AG09309 (cell line): Measurements from ENCODE around the gene SLC30A7.

ENCODE experiments used
- DNase-seq: peaks from one replicate; pipeline ENCODE4 v3.0.0-alpha.2; 2010; ENCODE audit warnings: low read depth
- H3K4me3 ChIP-seq: 2 replicates; pipeline ENCODE4 v1.5.1; 2011; ENCODE audit warnings: mild to moderate bottlenecking, low read depth, low read length, moderate library complexity; ENCODE audit not compliant: control insufficient read depth
- TF ChIP-seq, protein P1 (sequence below): IDR thresholded peaks from 2 replicates; pipeline ENCODE4 v1.5.1; 2011; ENCODE audit warnings: mild to moderate bottlenecking, low read depth, low read length, inconsistent platforms; ENCODE audit not compliant: insufficient read depth, control insufficient read depth; ENCODE audit errors: missing control alignments

Gene SLC30A7

DNA sequence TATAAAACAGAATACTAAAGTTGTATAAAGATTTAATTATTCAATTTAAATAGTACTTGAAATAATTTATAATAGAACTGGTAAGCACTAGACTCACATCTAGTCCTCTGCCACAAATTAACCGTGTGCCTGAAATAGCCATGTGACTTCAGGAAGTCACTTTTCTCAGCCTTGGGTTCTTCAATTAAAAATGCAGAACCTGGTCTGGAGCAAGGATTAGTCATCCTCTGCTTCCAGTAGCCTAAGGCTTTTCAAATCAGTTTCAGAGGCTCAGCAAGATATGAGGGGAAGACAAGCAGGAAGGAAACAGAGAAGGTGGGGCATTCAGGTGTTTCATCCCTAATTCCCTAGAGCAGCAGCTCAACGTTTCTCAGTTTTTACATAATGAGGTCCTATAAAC lies 106.7 kb downstream of the SLC30A7 start:
- TF ChIP-seq, protein P1, sequence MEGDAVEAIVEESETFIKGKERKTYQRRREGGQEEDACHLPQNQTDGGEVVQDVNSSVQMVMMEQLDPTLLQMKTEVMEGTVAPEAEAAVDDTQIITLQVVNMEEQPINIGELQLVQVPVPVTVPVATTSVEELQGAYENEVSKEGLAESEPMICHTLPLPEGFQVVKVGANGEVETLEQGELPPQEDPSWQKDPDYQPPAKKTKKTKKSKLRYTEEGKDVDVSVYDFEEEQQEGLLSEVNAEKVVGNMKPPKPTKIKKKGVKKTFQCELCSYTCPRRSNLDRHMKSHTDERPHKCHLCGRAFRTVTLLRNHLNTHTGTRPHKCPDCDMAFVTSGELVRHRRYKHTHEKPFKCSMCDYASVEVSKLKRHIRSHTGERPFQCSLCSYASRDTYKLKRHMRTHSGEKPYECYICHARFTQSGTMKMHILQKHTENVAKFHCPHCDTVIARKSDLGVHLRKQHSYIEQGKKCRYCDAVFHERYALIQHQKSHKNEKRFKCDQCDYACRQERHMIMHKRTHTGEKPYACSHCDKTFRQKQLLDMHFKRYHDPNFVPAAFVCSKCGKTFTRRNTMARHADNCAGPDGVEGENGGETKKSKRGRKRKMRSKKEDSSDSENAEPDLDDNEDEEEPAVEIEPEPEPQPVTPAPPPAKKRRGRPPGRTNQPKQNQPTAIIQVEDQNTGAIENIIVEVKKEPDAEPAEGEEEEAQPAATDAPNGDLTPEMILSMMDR = no peak
- no peak for DNase-seq
- H3K4me3 ChIP-seq = no peak overlapping the region

DNA sequence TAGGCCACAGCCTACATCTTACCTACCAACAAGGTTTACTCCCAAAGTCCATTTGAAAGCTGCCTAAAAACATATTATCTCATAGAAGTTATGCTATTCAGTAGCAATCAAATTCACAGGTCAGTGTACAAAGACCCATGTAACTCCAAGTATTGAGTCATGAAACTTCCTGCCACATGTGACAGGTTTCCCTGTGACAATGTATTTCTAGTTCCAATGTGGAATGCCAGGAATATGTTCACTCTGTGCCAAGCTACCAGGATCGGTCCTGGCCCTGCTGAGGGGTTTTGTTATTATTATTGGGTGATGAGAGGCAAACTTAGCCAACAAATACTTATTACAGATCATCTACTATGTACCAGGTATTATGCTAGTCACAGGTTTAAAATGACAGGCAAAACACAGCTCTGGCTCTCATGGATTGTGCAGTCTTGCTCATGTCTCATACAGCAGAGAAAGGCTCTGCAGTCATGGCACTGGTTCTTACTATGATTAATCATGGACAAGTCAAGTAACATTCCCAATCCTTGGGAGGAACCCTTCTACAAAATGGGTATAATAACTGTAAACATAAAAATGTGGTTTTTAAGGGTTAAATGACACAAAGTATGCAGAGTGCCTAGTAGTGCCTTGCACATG lies 107.2 kb downstream of the SLC30A7 start:
- TF ChIP-seq, protein P1 = no peak
- no peak overlapping the region for H3K4me3 ChIP-seq
- DNase-seq = no peak

DNA sequence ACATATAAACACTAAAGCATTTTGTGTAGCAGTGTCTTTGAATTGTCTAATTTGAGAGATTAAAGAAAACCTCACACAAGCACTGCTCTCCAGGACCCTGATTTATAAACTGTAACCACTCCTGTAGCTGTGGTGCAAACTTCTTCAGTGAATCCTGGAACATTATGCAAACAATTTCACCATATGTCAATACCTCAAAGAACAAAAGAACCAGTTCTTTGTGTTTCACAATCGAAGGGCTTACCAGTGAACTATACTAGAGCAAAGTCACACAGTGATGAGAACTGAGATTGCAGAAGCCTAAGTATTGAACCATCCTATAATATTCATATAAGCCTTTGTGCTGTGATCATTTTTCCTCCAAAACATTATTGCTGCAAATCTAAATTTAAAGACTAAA lies 108.2 kb downstream of the SLC30A7 start:
- no peak for DNase-seq
- TF ChIP-seq, protein P1 = no peak
- no peak overlapping the region for H3K4me3 ChIP-seq

DNA sequence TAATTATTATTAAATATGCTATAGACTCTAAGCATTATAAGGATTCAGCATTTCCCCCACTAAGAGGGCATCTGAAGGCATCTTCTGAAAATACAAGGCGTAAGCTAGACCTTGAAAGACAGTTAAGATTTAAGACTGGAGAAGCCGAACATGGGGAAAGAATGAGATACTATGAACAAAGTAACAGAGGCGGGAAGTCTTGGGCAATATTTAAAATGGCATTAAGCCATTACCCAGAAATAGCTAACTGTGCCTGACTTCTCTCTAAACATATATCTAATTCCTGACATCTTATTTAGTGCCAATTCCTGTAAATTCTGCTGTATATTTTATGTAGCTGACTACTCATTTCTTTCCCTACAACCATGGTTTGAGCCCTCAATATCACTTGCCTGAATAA lies 108.8 kb downstream of the SLC30A7 start:
- no peak overlapping the region for H3K4me3 ChIP-seq
- TF ChIP-seq, protein P1 = no peak
- no peak for DNase-seq

DNA sequence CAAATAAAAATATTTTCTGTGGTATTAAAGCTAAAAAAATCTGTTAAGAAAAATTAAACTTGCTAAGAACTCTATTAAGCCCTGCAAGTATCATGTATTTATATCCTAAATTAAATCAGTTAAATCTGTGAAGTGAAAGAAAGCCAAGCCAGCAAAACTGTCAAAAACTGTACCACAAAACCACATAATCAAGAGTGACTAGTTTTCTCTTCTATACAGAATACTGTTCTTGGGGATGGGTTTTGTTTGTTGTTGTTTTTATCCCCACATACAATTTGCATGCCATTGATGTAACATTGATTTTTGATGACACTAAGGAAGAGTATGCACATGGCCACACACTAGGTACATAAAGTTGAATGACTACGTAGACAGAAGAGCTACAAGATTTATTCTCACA lies 109.3 kb downstream of the SLC30A7 start:
- no peak for DNase-seq
- TF ChIP-seq, protein P1 = no peak
- no peak overlapping the region for H3K4me3 ChIP-seq

DNA sequence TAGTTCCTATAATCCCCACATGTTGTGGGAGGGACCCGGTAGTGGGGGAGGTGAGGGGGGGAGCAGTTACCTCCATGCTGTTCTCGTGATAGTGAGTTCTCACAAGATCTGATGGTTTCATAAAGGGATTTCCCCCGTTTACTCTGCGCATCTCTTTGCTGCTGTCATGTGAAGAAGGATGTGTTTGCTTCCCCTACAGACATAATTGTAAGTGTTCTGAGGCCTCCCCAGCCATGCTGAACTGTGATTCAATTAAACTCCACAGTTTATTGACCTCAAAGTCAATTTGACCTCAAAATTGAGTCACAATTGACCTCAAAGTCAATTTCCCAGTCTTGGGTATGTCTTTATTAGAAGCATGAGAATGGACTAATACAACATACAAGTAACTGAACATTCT lies 110.0 kb downstream of the SLC30A7 start:
- TF ChIP-seq, protein P1 = no peak
- DNase-seq = no peak
- no peak overlapping the region for H3K4me3 ChIP-seq
